NCI-H524 treated with DMSO at 0.1 percent for 48 hours (cell line): ENCODE results near the gene CCDC171.
"Not testable (repeated sequence)": the region's sequence is repeated elsewhere in the genome, so short reads cannot be mapped to it uniquely, and the experiment has no call there.

ENCODE experiments used
- DNase-seq: peaks from one replicate; lab custom pipeline; 2025; lab: John Stamatoyannopoulos, UW

CCDC171 gene

DNA sequence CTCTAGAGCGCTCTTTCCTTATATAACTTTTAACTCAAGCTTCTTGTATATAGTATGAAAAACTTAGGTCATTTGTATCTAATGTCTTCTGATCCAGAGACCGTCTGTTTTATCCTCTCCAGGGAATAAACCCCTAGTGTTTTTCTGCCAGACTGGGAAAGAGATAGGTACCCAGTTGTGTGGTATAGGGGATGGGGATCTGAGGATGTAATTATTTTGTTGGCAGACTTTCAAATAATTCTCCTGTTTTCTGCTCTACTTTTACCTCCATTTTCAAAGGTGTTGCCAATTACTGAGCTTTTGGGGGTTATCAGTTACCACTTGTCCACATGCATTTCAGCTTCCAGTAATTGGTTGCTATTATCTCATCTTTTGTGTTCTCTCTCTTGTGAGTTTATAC lies 17.9 kb downstream of the CCDC171 start:
- DNase-seq = no peak

DNA sequence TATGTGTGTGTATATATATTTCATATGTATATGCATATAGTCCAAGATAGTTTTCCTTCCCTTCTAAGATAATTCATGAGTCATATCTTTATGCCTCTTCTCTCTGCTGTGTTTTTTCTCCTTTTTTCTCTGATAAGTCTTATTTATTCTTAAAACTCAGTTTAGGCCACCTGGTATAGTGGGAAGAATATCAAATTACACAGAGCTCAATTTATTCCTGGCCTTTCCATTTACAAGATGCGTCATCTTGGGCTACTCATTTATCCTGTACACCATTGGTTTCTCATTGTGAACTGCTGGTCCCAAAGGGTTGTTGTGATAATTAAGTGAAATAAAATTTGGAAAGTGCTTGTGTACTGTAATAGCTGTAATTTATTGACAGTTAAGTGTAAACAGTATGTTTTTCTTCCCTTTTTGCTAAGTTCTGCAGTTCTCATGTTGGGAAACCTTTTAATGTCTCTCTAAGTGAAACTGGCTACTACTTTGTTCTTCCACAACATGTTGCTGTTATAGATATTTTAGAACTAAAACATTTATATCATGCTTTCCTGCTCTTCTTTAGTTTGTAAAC lies 19.4 kb downstream of the CCDC171 start:
- no peak for DNase-seq

DNA sequence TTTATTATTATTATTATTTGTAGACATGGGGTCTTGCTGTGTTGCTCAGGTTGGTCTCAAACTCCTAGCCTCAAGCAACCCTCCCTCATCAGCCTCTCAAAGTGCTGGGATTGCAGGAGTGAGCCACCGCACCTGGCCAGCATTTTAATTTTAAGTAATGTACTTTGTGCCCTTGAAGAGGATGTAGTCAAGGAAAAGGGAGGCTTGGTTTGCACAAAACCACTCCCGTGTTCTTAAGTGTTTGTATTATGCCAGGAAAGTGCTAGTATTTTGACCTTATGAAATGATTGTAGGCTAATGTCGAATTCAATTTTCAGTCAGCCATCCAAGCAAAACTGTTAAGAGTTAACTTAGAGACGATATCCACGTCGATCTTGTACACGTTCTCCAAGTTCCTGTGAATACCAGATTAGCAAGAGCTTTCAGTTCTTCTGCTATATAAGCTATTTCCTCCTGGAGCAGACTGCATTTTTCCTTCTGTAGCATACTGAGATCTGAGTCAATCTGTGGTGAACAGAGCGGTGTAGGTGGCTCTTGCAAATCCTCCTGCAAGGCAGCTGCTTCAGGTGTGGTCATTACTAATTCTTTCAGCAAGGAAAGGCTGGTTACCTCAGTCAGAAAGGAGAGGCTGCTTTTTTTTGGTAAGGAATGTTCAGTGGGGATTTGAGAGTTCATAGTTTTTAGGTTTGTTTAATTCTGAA lies 23.7 kb downstream of the CCDC171 start:
- DNase-seq = no peak

DNA sequence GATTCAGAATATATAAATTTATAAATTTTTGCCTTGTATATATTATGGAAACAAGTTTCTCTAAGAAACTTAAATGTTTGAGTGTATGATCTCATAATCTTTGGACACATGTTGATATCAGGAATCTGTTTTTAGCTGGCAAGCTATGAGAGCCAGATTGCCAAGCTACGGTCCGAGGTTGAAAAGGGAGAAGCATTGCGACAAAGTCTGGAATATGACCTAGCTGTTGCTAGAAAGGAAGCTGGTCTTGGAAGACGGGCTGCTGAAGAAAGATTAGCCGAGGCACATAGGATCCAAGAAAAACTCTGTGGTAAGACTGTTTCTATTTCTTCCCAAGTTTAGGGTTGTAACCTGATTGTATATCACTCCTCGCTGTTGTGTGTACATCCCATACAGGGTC lies 25.9 kb downstream of the CCDC171 start:
- DNase-seq = no peak

DNA sequence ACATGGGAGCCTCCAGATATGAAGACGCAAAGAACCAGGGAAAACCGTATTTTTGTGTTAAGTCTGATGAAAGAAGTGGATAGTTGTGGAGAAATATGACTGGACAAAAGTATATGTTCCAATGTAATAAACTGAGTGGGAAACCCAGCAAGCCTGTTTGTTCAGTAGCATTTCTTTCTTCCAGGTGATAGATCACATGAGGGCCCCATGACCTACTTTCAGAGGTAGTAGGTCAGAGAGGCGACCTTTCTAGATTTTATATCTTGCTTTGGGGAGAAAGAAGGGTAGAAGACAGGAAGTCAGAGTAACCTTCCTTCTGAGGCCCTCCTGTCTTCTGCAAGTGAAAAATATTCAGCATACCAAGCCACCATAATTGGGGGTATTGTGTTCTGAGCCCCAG lies 31.5 kb downstream of the CCDC171 start:
- no peak for DNase-seq

DNA sequence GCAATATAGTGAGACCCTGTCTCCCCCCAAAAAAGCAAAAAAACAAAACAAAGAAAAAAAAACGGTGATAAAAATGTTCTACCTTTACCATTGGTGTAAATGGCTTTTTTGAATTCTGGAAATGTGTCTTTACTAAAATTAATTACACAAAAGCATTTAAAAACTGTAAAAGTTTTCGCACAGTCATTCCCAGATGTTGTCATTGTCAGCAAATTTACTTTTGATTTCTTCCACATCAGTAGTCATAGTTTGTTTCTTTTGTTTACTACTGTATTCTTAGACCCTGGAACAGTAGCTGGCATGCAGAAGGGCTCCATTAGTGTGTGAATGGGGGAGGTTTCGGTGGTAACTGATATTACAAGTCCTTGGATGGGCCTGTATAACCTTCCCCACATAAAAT lies 39.5 kb downstream of the CCDC171 start:
- DNase-seq = no peak

DNA sequence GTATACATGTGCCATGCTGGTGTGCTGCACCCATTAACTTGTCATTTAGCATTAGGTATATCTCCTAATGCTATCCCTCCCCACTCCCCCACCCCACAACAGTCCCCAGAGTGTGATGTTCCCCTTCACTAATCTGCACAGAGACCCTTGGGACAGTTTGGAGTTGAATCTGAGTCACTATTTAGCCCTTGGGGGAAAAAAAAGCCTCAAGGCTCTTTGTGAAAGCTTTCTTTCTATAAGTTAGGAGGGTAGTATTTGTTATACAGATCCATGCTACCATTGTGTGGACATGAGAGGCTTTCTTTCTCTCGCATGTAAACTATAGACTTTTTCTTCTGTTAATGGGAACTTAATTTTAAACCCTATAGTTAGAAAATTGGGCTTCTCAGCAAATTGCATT lies 40.1 kb downstream of the CCDC171 start:
- DNase-seq = not testable (repeated sequence)

DNA sequence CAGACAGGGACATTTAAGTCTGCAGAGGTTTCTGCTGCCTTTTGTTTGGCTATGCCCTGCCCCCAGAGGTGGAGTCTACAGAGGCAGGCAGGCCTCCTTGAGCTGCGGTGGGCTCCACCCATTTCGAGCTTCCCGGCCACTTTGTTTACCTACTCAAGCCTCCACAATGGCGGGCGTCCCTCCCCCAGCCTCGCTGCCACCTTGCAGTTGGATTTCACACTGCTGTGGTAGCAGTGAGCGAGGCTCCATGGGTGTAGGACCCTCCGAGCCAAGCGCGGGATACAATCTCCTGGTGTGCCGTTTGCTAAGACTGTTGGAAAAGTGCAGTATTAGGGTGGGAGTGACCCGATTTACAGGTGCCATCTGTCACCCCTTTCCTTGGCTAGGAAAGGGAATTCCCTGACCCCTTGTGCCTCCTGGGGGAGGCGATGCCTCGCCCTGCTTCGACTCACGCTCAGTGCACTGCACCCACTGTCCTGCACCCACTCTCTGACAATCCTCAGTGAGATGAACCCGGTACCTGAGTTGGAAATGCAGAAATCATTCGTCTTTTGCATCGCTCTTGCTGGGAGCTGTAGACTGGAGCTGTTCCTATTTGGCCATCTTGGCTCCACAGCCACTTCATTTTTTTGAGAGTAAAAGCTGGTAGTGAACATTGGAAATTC lies 48.0 kb downstream of the CCDC171 start:
- not testable (repeated sequence) for DNase-seq

DNA sequence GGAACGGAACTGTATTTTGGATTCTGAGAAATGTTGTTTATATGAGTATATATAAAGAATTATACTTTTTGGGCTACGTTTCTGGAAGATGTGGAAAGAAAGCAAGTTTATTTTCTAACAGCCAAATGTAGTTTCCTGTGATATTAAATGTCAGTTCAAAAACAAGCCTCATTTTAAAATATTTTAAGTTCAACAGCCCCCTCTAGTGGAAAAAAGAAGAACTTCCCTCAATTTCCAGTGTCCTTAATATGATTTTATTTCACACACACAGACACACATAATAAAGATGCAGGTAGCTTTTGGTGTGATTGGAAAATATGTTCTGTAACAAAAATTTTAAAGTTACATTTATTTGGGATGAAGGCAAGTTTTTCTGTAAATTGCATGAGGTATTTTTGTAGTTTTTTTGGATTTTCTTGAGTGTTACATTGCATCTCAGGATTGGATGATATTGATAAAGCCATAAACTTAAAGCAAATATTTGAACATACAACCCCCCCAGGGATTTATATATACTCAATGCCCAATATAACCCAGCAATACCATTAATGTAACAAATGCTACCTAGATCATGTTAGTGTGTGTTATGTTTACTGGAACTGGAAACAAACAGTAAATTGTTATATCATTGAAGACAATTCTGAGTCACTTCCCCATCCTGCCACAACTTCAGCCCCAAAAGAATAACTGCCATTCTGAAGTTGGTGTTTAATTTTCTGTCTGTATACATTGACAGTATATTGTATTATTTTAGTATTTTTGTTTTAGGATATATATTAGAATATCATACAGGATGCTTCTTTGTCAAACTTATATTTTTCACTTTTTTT lies 54.0 kb downstream of the CCDC171 start:
- no peak for DNase-seq

DNA sequence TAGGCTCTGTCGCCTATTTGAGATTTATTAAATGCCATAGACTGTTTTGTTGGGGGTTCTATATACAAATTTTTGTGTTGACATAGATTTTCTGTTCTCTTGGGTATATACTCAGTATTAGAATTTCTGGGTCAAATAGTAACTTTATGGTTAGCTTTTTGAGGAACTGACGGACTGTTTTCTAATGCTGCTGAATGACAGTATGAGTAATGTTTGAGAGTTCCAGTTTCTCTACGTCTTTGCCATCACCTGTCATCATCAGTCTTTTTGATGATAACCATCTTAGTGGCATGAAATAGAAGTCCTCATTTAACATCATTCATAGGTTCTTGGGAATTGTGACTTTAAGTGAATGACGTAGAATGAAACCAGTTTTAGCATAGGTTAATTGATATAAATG lies 60.1 kb downstream of the CCDC171 start:
- DNase-seq = no peak

DNA sequence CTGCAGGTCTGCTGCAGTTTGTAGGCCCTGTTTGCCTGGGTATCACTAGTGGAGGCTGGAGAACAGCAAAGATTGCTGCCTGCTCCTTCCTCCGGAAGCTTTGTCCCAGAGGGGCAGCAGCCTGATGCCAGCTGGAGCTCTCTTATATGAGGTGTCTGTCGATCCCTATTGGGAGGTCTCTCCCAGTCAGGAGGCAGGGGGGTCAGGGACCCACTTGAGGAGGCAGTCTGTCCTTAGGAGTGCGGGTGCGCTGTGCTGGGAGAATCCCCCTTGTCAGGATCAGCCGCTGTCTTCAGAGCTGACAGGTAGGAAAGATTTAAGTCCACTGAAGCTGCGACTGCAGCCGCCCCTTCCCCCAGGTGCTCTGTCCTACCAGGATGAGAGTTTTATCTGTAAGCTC lies 64.9 kb downstream of the CCDC171 start:
- no peak for DNase-seq

DNA sequence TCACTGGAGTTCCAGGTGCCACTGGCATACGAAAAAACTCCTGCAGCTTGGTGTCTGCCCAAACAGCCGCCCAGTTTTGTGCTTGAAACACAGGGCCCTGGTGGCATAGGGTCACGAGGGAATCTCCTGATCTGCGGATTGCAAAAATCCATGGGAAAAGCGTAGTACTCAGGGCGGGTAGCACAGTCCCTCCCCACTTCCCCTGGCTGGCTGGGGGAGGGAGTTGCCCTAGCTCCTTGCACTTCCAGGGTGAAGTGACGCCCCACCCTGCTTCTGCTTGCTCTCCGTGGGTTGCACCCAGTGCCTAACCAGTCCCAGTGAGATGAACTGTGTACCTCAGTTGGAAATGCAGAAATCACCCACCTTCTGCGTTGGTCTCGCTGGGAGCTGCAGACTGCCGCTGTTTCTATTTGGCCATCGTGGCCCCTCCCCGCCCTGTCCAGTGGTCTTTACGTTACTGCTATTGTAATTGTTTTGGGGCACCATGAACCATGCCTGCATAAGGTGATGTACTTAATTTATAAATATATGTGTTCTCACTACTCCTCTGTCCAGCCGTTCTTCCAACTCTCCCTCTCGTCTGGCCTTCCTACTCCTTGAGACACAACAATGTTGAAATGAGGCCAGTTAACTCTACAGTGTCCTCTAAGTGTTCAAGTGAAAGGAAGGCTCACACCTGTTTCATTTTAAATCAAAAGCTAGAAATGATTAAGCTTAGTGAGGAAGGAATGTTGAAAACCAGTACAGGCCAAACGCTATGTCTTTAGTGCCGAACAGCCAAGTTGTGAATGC lies 65.9 kb downstream of the CCDC171 start:
- no peak for DNase-seq

DNA sequence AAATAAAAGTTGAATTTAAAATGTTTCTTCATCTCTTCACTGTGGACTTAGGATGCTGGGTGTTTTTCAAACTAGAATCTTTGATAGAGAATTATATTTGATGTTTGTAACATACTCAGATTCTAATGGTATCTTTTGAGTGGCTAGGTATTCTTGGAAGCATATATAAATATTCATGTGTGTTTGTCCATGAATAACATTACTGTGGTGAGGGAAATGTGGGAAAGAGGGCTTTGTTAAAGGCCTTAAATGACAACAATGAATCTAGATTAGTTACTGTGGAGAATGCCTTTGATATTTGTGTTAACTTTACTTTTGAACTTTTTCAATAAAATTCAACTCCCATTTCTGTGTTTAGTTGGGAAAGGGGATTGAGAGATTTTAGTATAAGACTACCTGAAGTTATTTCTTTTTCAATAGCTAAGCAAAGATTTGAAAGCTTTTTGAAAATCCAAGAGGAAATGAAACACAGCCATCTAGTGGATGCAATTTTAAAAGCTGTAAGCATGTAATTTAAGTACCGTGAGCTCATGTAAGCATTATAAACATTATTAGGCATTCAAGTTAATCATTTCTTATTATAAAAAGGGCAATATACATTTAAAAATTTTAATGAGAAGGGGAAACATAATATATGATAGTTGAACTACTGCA lies 69.6 kb downstream of the CCDC171 start:
- no peak for DNase-seq

DNA sequence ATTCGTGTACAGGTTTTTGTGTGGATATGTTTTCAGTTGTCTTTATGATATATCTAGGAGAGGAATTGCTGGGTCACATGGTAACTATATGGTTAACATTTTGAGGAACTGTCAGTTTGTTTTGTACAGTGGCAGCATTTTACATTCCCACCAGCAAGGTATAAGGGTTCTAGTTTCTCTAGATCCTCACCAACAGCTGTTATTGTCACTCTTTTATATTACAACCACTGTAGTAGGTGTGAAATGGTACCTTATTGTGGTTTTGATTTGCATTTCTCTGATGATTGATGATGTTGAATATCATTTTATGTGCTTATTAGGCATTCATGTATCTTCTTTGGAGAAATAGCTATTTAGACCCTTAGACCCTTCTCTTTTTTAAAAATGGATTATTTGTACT lies 82.9 kb downstream of the CCDC171 start:
- DNase-seq = no peak

DNA sequence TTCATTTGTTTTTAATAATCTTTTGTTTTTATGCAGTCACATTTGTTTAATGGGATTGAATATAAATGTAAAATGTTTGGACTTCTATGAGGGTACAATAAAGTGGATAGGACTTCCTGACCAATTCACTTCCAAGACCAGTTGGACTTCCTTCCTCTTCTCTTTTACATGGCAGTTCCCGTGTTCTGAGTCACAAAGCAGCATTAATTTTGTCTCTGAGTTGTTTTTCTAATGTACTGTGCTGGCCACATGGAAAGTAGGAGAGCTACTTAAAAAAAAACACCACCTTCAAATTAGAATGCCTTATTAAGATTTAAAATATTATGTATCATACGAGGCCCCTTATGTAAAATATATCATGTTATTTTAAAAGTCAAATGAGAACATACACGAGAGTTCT lies 87.3 kb downstream of the CCDC171 start:
- DNase-seq = no peak

DNA sequence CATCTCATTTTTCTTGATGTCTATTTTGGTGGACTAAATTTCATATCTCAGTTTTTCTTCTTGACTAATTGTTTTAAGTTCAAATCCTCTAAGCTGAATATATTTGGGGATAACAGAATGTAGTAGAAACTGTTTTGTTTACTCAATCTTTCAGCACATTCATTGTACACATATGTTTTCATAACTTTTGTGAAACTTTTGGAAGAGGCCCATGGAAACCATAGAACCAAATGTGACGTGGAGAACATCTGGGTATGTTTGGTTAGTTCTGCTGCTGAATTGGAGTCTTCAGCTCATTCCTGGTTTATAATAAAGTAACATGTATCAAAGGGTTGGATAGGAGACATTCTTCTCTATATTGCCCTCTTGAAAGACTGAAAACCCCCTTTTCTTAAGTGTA lies 88.4 kb downstream of the CCDC171 start:
- no peak for DNase-seq

DNA sequence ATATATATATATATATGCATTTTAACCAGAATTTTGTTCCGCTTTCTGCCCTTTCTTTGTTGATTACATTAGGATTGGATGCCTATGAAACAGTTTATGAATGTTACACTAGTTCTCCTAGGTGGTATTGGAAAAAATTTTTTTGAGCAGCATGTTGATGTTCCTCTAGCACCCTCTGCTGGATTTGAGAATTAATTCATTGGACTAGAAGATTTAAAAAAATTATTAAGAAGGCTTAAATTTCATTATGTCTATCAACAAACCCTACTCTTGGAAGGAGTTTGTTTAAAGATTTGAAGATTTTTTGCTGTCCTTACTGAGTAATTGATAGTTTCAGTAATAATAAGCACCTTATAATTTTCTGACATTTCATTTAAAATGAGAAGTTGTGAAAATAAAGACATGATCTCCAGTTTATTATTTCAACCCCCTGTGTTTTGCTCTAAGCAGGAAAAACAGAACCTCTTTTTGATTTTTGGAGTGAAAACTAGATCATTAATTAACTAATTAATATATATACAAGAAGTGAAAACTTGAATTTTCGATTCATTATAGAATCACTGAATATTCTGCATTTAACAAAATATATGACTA lies 89.6 kb downstream of the CCDC171 start:
- DNase-seq = no peak

DNA sequence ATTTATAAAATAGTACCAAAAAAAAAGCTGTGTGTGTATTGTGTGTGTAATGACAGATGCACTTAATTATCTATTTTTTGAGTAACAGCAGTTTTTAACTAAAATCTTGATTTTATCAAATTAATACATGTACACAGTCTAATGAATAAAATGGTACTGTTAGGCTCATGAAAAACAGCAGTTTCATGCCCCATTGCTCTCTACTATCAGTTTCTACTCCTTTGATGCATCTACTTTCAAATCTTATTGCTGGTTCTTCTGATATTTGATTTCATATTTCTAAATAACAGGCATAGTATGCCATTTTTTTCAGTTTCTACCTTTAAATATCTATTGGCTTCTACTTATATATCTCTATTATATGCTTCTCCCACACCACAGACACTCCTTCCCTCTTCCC lies 117.4 kb downstream of the CCDC171 start:
- DNase-seq = no peak

DNA sequence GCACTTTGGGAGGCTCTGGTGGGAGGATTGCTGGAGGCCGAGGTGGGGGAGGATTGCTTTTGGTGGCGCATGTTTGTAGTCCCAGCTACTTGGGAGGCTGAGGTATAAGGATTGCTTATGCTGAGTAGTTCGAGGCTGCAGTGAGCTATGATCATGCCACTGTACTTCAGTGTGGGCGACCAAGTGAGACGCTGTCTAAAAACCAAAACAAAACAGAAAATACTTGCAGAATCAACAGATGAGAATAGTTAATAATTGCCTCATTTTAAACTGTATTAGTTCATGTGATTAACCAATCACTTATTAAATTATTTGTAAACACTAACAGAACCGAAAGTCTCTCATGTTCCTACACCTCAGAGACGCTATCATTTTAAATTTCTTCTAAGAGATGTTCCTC lies 118.1 kb downstream of the CCDC171 start:
- no peak for DNase-seq

DNA sequence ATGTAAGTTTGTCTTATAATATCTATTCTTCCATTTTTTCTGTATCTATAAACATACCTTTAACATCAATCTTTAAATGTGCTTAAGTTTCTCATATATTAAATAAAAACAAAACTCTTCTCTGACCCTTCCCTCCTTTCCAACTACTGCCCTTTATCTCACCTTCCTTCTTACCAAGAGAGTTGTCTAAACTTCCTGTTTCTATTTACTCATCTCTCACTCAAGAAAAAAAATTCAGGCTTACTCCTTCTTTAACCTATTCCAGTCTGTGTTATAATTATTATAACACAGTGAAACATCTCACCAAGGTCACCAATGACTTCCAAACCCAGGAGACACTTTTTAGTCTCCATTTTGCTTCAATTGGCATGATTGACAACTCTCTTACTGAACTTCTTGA lies 140.9 kb downstream of the CCDC171 start:
- DNase-seq = no peak

DNA sequence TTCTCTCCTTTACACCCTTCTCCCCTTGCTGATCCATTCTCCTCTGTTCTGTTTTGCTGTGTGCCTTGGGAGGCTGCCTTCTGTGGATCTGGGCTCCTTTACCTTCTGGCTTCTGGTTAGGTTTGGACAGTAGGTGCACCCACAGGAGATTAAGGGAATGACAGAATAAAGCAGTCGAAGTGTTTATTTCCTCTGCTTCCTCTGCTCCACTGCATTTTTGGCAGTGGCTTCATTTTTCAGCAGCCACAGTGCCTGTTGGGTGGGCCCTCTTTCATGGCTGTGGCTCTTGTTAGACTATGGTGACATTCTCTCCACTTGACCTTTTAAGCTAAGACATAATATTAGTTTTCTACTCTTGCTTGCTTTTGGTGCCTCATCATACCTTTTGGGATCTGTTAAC lies 144.1 kb downstream of the CCDC171 start:
- DNase-seq = no peak
